K562 (cell line): ENCODE data around the gene LLCFC1.

Source experiments
- BHLHE40 ChIP-seq: IDR thresholded peaks from 2 replicates; pipeline ENCODE4 v1.6.1; 2011; ENCODE audit warnings: low read length, improper control_type of control experiment
- FOXK2 ChIP-seq, 2 experiments: fragments of 450-650 bp; IDR thresholded peaks in 1 of 2; conservative IDR thresholded peaks in 1 of 2; 2 replicates each; pipeline ENCODE4 v1.6.1; 2016; ENCODE audit warnings: low read depth in 2 of 2, mild to moderate bottlenecking in 1 of 2
- FOXP1 ChIP-seq: sonication (generic); formaldehyde crosslinking; IDR thresholded peaks from 2 replicates; pipeline ENCODE4 v1.8.0; 2022; ENCODE audit warnings: mild to moderate bottlenecking, missing genetic modification reagents
- KLF10 ChIP-seq: fragments of 250-450 bp; sonication (Bioruptor Pico); IDR thresholded peaks from 2 replicates; pipeline ENCODE4 v1.6.1; 2021; ENCODE audit warnings: matching md5 sums
- TF ChIP-seq, protein P1 (sequence below): sonication (generic); formaldehyde crosslinking; IDR thresholded peaks from 2 replicates; pipeline ENCODE4 v1.8.1; 2022; ENCODE audit warnings: missing genetic modification reagents

DNA sequence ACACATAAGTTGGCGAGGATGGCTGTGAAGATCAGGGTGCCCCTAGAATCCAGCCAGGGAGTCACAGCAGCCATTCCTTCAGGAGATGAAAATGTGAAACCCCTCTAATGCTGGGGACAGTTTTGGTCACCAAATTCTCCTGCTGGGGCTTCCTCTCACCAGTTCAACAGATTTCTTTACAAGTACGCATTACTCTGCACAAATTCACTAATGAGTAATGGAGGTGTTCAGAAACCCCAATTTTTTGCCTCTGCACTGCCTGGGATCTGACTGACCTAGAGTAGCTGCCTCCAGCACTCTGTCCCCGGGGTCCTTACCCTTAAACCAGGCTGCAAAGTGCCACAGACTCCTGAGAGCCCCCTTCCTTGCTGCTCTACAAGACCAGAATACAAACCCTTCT lies 21.8 kb upstream of the LLCFC1 start:
- TF ChIP-seq KLF10 (CRISPR knock-in tag) (no peak), FOXP1 (CRISPR knock-in tag) (no peak), BHLHE40 (no peak), FOXK2 (conservative IDR thresholded peaks at IDR 0.05 in 1 of 2, IDR thresholded peaks at IDR 0.05 in 1 of 2; ENCODE audit: low read depth in 2 of 2) (no peak)
- TF ChIP-seq, protein P1, sequence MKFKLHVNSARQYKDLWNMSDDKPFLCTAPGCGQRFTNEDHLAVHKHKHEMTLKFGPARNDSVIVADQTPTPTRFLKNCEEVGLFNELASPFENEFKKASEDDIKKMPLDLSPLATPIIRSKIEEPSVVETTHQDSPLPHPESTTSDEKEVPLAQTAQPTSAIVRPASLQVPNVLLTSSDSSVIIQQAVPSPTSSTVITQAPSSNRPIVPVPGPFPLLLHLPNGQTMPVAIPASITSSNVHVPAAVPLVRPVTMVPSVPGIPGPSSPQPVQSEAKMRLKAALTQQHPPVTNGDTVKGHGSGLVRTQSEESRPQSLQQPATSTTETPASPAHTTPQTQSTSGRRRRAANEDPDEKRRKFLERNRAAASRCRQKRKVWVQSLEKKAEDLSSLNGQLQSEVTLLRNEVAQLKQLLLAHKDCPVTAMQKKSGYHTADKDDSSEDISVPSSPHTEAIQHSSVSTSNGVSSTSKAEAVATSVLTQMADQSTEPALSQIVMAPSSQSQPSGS = no peak
